Measurements from ENCODE around the gene PCDHA8.

DNA sequence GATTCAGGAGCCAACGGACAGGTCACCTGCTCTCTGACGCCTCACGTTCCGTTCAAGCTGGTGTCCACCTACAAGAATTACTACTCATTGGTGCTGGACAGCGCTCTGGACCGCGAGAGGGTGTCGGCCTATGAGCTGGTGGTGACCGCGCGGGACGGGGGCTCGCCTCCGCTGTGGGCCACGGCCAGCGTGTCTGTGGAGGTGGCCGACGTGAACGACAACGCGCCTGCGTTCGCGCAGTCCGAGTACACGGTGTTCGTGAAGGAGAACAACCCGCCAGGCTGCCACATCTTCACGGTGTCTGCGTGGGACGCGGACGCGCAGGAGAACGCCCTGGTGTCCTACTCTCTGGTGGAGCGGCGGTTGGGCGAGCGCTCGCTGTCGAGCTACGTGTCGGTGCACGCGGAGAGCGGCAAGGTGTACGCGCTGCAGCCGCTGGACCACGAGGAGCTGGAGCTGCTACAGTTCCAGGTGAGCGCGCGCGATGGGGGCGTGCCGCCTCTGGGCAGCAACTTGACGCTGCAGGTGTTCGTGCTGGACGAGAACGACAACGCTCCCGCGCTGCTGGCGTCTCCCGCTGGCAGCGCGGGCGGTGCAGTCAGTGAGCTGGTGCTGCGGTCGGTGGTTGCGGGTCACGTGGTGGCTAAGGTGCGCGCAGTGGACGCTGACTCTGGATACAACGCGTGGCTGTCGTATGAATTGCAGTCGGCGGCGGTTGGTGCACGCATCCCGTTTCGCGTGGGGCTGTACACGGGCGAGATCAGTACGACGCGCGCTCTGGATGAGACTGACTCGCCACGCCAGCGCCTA is 16.4 kb downstream of the PCDHA8 start:
- no peak for TF ChIP-seq POLR2AphosphoS5 (IDR thresholded peaks at IDR 0.05)
- TF ChIP-seq, protein P1, sequence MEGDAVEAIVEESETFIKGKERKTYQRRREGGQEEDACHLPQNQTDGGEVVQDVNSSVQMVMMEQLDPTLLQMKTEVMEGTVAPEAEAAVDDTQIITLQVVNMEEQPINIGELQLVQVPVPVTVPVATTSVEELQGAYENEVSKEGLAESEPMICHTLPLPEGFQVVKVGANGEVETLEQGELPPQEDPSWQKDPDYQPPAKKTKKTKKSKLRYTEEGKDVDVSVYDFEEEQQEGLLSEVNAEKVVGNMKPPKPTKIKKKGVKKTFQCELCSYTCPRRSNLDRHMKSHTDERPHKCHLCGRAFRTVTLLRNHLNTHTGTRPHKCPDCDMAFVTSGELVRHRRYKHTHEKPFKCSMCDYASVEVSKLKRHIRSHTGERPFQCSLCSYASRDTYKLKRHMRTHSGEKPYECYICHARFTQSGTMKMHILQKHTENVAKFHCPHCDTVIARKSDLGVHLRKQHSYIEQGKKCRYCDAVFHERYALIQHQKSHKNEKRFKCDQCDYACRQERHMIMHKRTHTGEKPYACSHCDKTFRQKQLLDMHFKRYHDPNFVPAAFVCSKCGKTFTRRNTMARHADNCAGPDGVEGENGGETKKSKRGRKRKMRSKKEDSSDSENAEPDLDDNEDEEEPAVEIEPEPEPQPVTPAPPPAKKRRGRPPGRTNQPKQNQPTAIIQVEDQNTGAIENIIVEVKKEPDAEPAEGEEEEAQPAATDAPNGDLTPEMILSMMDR (IDR thresholded peaks at IDR 0.05), result no peak
- TF ChIP-seq POLR2A (IDR thresholded peaks at IDR 0.05), result no peak
